GM19351 (cell line): ENCODE measurements around the gene EMC1.
A peak's percentile ranks its signal among the peaks of the same experiment; 100 is the strongest.
"Not testable (repeated sequence)": the region's sequence is repeated elsewhere in the genome, so short reads cannot be mapped to it uniquely, and the experiment has no call there.

Experiments
- ATAC-seq: cut with Tn5 transposase; IDR thresholded peaks from one replicate; pipeline ENCODE4 v1.9.1; 2021; ENCODE audit warnings: mild to moderate bottlenecking, moderate library complexity; ENCODE audit not compliant: unreplicated experiment

EMC1 gene

GRCh38 chr1:19196331-19196730, 55.0 kb downstream of the EMC1 start:
- no peak for ATAC-seq

DNA sequence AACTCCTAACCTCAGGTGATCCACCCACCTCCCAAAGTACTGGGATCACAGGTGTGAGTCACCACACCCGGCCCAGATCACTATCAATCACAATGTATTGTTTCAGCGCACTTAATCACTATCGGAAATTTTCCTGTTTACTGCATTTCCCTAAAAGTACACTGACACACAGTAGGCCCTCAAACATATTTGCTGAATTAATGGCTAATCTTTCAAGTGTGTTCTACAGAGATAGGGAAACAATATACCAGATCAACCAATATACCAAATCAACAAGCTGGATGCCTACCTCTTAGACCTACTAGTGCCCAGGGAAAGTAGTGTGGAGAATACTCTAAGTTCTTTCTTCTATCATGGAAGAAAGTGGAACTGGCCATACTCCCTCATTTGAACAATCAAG, 58.3 kb downstream of the EMC1 start:
- ATAC-seq = no peak

DNA sequence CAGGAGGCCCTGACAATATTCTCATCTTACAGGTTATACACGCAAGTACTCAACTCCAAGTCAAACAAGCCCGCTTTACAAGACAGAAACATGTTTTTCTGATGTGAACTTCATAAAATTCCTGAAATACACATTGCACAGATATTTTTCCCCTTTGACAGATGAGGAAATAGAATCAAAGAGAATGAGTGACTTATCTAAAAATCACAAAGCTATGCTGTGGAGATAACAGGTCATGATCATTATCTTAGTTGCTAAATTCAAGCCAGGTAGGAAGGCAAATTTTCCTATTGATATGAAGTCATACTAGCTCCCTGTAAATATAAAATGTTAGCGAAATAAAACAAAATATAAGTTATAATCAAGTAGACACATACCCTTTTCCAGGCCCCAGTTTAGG, 59.5 kb downstream of the EMC1 start:
- no peak for ATAC-seq

- no peak for ATAC-seq
Measured at GRCh38 chr1:19190468-19190867, 60.9 kb downstream of the EMC1 start.

DNA sequence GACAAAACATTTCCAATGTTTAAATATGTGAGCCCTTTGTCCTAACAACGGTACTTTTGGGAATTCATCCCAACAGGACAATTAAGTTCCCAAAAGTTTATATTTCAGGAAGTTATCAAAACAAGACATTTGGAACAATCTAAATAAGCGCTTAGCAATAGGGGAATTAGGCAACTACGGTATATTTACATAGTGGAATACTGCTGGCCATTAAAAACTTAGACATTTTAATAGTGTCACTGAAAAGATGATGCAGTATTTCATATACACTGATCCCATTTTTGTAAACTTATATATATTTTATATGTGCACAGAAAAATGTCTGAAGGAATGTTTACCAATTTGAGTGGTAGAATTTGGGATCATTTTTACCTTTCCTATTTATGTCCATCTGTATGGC, 62.1 kb downstream of the EMC1 start:
- ATAC-seq = no peak

GRCh38 chr1:19187852-19188251, 63.5 kb downstream of the EMC1 start:
- no peak for ATAC-seq

DNA sequence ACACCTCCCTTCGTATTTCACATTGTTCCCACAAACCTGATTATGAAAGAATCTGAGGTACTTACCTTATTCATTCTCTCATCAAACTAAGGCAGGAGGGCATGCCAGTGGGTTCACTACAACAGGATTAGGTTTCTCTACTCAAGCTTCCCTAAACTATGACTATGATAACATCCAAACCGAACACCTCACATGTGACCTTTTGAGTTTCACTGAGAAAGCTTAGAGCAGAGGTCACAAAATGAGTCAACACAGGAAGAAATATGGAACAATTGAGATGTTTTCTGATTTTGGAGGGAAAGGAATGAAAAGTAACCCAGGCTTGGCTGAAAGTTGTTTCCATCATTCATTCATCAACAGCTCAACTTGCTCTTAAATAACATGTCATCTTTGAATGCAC, 65.3 kb downstream of the EMC1 start:
- ATAC-seq = no peak

DNA sequence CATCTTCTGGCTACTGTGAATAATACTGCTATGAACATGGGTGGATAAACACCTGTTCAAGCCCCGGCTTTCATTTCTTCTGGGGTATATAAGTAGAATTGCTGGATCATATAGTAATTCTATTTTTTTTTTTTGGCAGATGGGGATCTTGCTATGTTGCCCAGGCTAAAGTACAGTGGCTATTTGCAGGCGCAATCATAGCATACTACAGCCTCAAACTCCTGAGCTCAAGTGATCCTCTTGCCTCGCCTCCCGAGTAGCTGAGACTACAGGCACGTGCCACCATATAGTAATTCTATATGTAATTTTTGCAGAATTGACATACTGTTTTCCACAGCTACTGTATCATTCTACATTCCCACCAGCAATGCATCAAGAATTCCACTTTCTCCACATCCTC, 69.1 kb downstream of the EMC1 start:
- ATAC-seq = no peak

DNA sequence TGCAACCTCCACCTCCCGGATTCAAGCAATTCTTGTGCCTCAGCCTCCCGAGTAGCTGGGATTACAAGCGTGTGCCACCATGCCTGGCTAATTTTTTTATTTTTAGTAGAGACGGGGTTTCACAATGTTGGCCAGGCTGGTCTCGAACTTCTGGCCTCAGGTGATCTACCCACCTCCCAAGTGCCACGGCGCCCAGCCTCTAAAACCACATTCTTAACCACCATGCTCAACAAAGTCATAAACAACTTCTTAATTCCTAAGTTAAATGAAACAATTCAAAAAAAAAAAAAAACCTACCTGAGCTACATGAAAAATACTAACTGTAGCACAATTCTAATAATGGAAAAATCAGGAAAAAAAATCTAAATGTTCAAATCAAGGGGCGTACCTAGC, 71.1 kb downstream of the EMC1 start:
- not testable (repeated sequence) for ATAC-seq

DNA sequence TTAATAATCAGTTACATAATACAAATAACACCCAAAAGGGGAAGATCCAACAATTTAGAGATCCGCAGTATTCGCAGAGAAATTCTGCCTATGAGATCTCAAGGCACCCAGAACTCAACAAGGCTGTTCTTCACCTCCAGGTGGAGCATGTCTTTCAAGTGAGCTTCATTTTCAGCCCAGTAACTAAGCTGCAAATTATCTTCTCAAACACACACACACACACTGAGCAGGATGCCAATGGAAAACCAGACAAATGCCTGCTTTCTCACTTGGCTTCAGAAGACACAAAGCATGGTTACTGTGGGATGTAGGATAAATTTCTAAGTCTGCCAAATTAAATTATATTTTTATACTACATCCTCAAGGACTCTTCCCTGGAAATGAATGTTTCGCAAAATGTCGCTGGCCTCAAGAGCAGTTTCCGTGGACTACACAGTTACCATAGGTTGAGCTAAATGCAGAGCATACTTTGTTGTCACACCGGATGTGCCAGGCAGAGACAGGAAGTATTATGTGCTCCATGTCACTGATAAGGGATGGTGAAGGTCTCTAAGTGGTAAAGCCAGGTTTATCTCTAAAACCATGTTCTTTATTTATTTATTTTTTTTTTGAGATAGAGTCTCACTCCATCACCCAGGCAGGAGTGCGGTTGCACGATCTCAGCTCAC, 71.6 kb downstream of the EMC1 start:
- no peak for ATAC-seq

GRCh38 chr1:19178734-19179398, 72.5 kb downstream of the EMC1 start:
- ATAC-seq = no peak

DNA sequence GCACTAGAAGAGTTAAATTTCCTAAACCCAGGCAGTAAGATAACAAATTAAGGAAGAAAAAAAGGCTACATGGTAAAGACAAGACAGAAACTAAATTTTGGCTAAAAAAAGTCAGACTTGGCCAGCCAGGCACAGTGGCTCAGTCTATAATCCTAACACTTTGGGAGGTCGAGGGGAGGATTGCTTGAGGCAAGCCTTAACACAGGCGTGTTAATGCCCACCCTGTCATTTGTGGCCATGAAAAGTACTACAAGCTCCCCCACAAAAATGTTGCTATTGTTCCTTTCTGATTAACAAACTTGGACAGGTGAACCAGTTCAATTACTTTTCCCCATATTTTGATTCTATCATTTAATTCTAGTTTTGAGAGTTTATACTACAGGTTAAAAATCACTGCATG, 73.5 kb downstream of the EMC1 start:
- ATAC-seq = no peak

GRCh38 chr1:19169642-19170041, 81.7 kb downstream of the EMC1 start:
- peak; percentile 60 for ATAC-seq

GRCh38 chr1:19167140-19167539, 84.2 kb downstream of the EMC1 start:
- no peak for ATAC-seq

- ATAC-seq = no peak
Measured at GRCh38 chr1:19166066-19166465, 85.3 kb downstream of the EMC1 start.
